PC-9 (cell line): Measurements from ENCODE around the gene NOC4L. TPM values are rescaled to one million over a fixed set of nuclear protein-coding genes. Genes with fewer than 3 reads are reported as not detected.
A peak's percentile ranks its signal among the peaks of the same experiment; 100 is the strongest.

Experiments used
- BruUV-seq: library from RNA; stranded (reverse); fragments of 400-500 nt; replicated peaks from 2 replicates; lab custom pipeline; 2021; lab: Mats Ljungman, UMichigan
- CTCF ChIA-PET: fragments of 300-600 bp; sonication (Branson Sonifier 250); formaldehyde crosslinking; loops from one replicate; lab custom pipeline; 2022; ENCODE audit warnings: antibody characterized with exemption; lab: Charles Lee
- POLR2A ChIA-PET: fragments of 300-600 bp; sonication (Branson Sonifier 250); formaldehyde crosslinking; loops from one replicate; lab custom pipeline; 2022; ENCODE audit warnings: antibody characterized with exemption; ENCODE audit not compliant: unreplicated experiment; lab: Charles Lee
- DNase-seq, 2 experiments: peaks; one replicate each; pipeline versions ENCODE4 v3.0.0 to v3.0.0-alpha.2; 2015 to 2022; ENCODE audit warnings: mixed read lengths in 1 of 2
- H2AFZ ChIP-seq: fragments of 200-600 bp; sonication (generic); 2 replicates; pipeline ENCODE4 v1.8.1; 2017; ENCODE audit warnings: antibody characterized with exemption
- H3F3A ChIP-seq: fragments of 200-600 bp; sonication (generic); 2 replicates; pipeline ENCODE4 v1.8.1; 2017; ENCODE audit warnings: antibody characterized with exemption, mild to moderate bottlenecking, low read depth; ENCODE audit not compliant: insufficient read depth
- H3K27ac ChIP-seq: fragments of 200-600 bp; sonication (generic); 2 replicates; pipeline ENCODE4 v1.6.1; 2016; ENCODE audit warnings: mixed run types
- H3K27me3 ChIP-seq: fragments of 200-600 bp; sonication (generic); 2 replicates; pipeline ENCODE4 v1.6.1; 2016; ENCODE audit warnings: low read depth, mixed run types; ENCODE audit not compliant: insufficient read depth
- H3K36me3 ChIP-seq: fragments of 200-600 bp; sonication (generic); 2 replicates; pipeline ENCODE4 v1.6.1; 2016; ENCODE audit warnings: low read depth, mixed run types
- H3K4me1 ChIP-seq: fragments of 200-600 bp; sonication (generic); replicated peaks from 2 replicates; pipeline ENCODE4 v1.6.1; 2016; ENCODE audit warnings: mixed run types; ENCODE audit not compliant: insufficient read depth
- H3K4me2 ChIP-seq: fragments of 200-600 bp; sonication (generic); 2 replicates; pipeline ENCODE4 v1.6.1; 2017; ENCODE audit warnings: mixed run types
- H3K4me3 ChIP-seq: fragments of 200-600 bp; sonication (generic); 2 replicates; pipeline ENCODE4 v1.6.1; 2016; ENCODE audit warnings: mixed run types
- H3K79me2 ChIP-seq: fragments of 200-600 bp; sonication (generic); 2 replicates; pipeline ENCODE4 v1.6.1; 2017; ENCODE audit warnings: low read depth, mixed run types
- H3K9me2 ChIP-seq: fragments of 200-600 bp; sonication (generic); 2 replicates; pipeline ENCODE4 v1.8.1; 2017; ENCODE audit warnings: mild to moderate bottlenecking; ENCODE audit not compliant: insufficient read depth
- H3K9me3 ChIP-seq: fragments of 200-600 bp; sonication (generic); 2 replicates; pipeline ENCODE4 v1.8.1; 2016; ENCODE audit warnings: low read depth; ENCODE audit not compliant: insufficient read depth
- H4K20me1 ChIP-seq: fragments of 200-600 bp; sonication (generic); 2 replicates; pipeline ENCODE4 v1.8.1; 2017; ENCODE audit not compliant: insufficient read depth
- EZH2 ChIP-seq: fragments of 200-600 bp; sonication (generic); IDR thresholded peaks from 2 replicates; pipeline ENCODE4 v1.8.0; 2017; ENCODE audit warnings: antibody characterized with exemption, low read depth
- intact Hi-C: fragments of 100-400 bp; cut with micrococcal nuclease; formaldehyde crosslinking; loops from one replicate; pipeline ENCODE4 v1.10.0; 2022; ENCODE audit not compliant: unreplicated experiment
- total RNA-seq: library from RNA; stranded (reverse); gene quantifications from 2 replicates; pipeline ENCODE4 v1.2.3, GENCODE V29; 2021
- TF ChIP-seq, protein P1 (sequence below): fragments of 200-600 bp; sonication (generic); conservative IDR thresholded peaks from 2 replicates; pipeline ENCODE4 v1.6.1; 2017; ENCODE audit warnings: mixed run types, antibody characterized with exemption, mild to moderate bottlenecking, moderate library complexity

The NOC4L gene
- total RNA-seq, 1 experiment from 2014 or later, result 27.1 TPM

DNA sequence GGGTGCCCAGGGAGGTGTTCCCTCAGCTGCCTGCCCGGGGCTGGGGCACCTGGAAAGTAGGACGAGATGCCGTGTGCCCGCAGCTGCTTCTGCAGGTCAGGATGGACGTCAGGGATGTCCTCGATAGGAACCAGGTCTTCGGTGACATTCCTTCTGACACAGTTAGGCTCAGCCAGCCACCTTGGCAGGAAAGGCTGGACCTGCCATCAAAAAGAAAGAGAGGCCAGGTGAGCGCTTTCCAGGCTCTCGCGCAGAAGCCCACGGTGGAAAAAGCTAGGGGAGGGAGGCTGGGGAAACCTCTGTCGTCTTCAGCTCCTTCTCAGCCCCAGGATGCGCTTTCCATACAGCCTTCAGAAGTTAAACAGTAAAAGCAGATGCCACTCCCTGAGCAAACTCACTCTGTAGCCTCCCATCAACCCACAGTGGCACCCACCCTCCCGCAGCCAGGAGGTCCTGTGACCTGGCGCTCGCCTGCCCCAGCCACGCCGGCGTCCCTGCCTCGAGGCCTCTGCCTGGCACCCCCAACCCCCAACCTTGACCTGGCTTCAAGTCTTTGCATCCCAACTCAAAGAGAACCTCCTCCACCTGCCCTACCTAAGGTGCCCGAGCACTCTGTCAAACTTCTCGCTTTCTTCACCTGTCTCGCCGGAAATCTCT lies 1.4 kb upstream of the NOC4L start:
- BruUV-seq, result TSS peak; percentile 32
- CTCF ChIA-PET, result no interaction called here
- POLR2A ChIA-PET, result no interaction called here
- Histone ChIP-seq H3K4me1 (peaks cover 13% of the 10 kb centered on the region), H3K27ac (no peak overlapping the region), H3K36me3 (peaks cover 16% of the 10 kb centered on the region), H3K4me3 (peak overlapping the region; percentile 99), H3K27me3 (no peaks in the 10 kb centered on the region), H2AFZ (no peak overlapping the region), H3K9me3 (no peaks in the 10 kb centered on the region), H3F3A (no peaks in the 10 kb centered on the region), H4K20me1 (0 out of 2 replicates have a peak, but pooled peaks cover 6% of the 10 kb centered on the region), H3K79me2 (peaks cover 31% of the 10 kb centered on the region), H3K4me2 (peak overlapping the region; percentile 92), H3K9me2 (no peaks in the 10 kb centered on the region)
- no peak for DNase-seq
- no peak for TF ChIP-seq EZH2
- TF ChIP-seq, protein P1, sequence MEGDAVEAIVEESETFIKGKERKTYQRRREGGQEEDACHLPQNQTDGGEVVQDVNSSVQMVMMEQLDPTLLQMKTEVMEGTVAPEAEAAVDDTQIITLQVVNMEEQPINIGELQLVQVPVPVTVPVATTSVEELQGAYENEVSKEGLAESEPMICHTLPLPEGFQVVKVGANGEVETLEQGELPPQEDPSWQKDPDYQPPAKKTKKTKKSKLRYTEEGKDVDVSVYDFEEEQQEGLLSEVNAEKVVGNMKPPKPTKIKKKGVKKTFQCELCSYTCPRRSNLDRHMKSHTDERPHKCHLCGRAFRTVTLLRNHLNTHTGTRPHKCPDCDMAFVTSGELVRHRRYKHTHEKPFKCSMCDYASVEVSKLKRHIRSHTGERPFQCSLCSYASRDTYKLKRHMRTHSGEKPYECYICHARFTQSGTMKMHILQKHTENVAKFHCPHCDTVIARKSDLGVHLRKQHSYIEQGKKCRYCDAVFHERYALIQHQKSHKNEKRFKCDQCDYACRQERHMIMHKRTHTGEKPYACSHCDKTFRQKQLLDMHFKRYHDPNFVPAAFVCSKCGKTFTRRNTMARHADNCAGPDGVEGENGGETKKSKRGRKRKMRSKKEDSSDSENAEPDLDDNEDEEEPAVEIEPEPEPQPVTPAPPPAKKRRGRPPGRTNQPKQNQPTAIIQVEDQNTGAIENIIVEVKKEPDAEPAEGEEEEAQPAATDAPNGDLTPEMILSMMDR, result no peak
- intact Hi-C loops, result no loop called here

DNA sequence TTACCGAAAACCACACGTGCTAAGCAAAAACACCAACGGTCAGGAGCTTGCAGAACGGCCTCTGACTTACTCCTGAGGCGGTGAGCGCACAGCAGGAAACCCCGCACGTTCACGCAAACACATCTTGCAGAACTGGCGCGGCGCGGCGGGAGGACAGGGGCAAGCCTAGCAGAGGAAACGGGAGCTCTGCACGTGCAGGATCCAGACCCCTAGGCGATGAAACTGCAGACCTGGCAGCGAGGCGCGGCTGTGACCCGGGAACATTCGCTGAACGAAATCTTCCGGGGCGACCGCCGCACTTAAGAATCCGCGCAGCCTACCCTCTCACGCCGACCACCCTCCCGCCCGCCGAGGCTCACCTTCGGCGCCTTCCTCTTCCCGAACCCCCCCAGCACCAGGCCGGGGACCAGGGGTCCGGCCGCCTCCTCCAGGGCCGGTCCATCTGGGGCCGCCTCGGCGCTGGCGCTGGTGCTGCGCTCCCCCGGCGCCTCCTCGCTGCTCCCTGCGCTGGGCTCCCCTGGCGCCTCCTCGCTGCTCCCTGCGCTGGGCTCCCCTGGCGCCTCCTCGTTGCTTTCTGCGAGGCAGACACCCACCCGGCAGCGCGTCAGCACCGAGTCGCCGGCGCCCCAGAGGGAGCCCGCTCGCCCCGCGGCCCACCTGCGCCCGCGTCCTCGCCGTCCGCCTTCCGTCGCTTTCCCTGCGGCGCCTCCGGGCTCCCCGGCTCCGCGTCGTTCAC lies 753 bp upstream of the NOC4L start:
- CTCF ChIA-PET, result no interaction called here
- intact Hi-C loops, result no loop called here
- Histone ChIP-seq H3K4me2 (peak overlapping the region; percentile 92), H4K20me1 (0 out of 2 replicates have a peak, but pooled peaks cover 6% of the 10 kb centered on the region), H3F3A (no peaks in the 10 kb centered on the region), H3K9me3 (no peaks in the 10 kb centered on the region), H3K4me3 (peak overlapping the region; percentile 99), H3K27me3 (no peaks in the 10 kb centered on the region), H3K9me2 (no peaks in the 10 kb centered on the region), H3K36me3 (peaks cover 16% of the 10 kb centered on the region), H3K27ac (no peak overlapping the region), H2AFZ (0 out of 2 replicates have a peak overlapping the region, but pooled peaks have one; percentile 39), H3K79me2 (peaks cover 31% of the 10 kb centered on the region), H3K4me1 (peaks cover 13% of the 10 kb centered on the region)
- DNase-seq, result peak in 1 of 2 experiments; percentile 24
- no TSS peak for BruUV-seq
- POLR2A ChIA-PET, result no interaction called here
- no peak for TF ChIP-seq EZH2
- TF ChIP-seq, protein P1, result no peak

DNA sequence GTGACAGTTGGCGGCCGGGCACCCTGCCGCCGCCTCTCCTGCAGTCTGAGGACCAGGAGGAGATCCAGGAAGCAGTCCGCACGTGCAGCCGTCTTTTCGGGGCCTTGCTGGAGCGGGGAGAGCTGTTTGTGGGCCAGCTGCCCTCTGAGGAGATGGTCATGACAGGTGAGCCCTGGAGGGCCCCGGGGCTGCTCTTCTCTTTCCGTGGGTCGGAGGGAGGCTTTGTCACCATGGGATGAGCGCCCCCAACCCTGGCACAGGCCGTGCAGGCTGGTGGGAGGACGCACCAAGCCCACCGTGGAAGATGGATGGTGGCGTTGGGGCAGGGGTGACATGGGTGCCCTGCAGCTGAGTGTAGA lies 532 bp downstream of the NOC4L start:
- peaks cover 31% of the 10 kb centered on the region for H3K79me2 ChIP-seq
- no peaks in the 10 kb centered on the region for H3K9me3 ChIP-seq
- POLR2A ChIA-PET, result no interaction called here
- peaks cover 13% of the 10 kb centered on the region for H3K4me1 ChIP-seq
- peak overlapping the region; percentile 96 for H3K4me2 ChIP-seq
- no peaks in the 10 kb centered on the region for H3K27me3 ChIP-seq
- H3K27ac ChIP-seq, result no peak overlapping the region
- peaks cover 11% of the 10 kb centered on the region for H3K36me3 ChIP-seq
- 0 out of 2 replicates have a peak, but pooled peaks cover 6% of the 10 kb centered on the region for H4K20me1 ChIP-seq
- H3K4me3 ChIP-seq, result peak overlapping the region; percentile 99
- no TSS peak for BruUV-seq
- CTCF ChIA-PET, result interaction anchor here (1.0 kb wide), 1 partner anchor 9 kb away, joined by 3 read pairs; no protein-coding TSS in a partner anchor
- DNase-seq, result no peak
- H3K9me2 ChIP-seq, result no peaks in the 10 kb centered on the region
- no peaks in the 10 kb centered on the region for H3F3A ChIP-seq
- TF ChIP-seq, protein P1, result no peak
- TF ChIP-seq EZH2, result no peak
- intact Hi-C loops, result no loop called here
- peak overlapping the region; percentile 93 for H2AFZ ChIP-seq
